ENCODE results near the gene PLPPR2. TPM values are rescaled to one million over a fixed set of nuclear protein-coding genes. Genes with fewer than 3 reads are reported as not detected.

PLPPR2 gene
- total and polyA plus RNA-seq, 3 experiments from 2014 or later, result 1.2 to 2.2 (median 2.1) TPM

GRCh38 chr19:11383706-11384048 lies 28.4 kb downstream of the PLPPR2 start:
- Histone ChIP-seq H3K27ac (ENCODE audit: low read depth, low read length) (peak overlapping the region; percentile 47), H3K36me3 (ENCODE audit: insufficient read depth, low read length) (no peaks in the 10 kb centered on the region), H3K4me3 (ENCODE audit: low read length) (no peak overlapping the region), H3K4me1 (ENCODE audit: insufficient read depth, low read length) (peaks cover 42% of the 10 kb centered on the region), H3K27me3 (ENCODE audit: insufficient read depth, low read length, poor library complexity, severe bottlenecking) (peaks cover 5% of the 10 kb centered on the region), H3K9me3 (ENCODE audit: low read length) (no peaks in the 10 kb centered on the region)
- peaks cover 0 to 3% (median 2%) of the 10 kb centered on the region in 3 donors for H3K36me3 Mint-ChIP-seq
- POLR2A ChIA-PET, result interaction anchor here (0.6 to 2.0 kb wide), 5 partner anchors 9 to 1125 kb away, joined by 3 to 10 read pairs (median 5); partner anchors contain the start of genes ODAD3, PRKCSH and SWSAP1
- H3K4me3 Mint-ChIP-seq, result peak overlapping the region in 2 of 7 donors; percentile 17 to 27
- H3K27ac Mint-ChIP-seq, result peak overlapping the region in 1 of 8 donors; percentile 34
- peaks cover 13 to 15% of the 10 kb centered on the region in 2 donors for H3K27me3 Mint-ChIP-seq
- peaks cover 0 to 3% (median 0%) of the 10 kb centered on the region in 5 donors for H3K9me3 Mint-ChIP-seq
- DNase-seq, result no peak
- CTCF ChIA-PET, result interaction anchor here (0.7 to 4.2 kb wide), 9 partner anchors 10 to 177 kb away, joined by 3 to 21 read pairs (median 6); partner anchors contain the start of genes ODAD3, PRKCSH and SWSAP1
- peaks cover 27 to 43% (median 39%) of the 10 kb centered on the region in 3 donors for H3K4me1 Mint-ChIP-seq

GRCh38 chr19:11384778-11385129 lies 29.5 kb downstream of the PLPPR2 start:
- no peaks in the 10 kb centered on the region for H3K36me3 ChIP-seq (ENCODE audit: insufficient read depth, low read length)
- Mint-ChIP-seq H3K36me3 (peaks cover 0 to 3% (median 2%) of the 10 kb centered on the region in 3 donors), H3K4me3 (peak overlapping the region in 1 of 7 donors; percentile 32), H3K9me3 (peaks cover 0 to 3% (median 0%) of the 10 kb centered on the region in 5 donors), H3K27me3 (peaks cover 13 to 15% of the 10 kb centered on the region in 2 donors), H3K27ac (peak overlapping the region in 2 of 8 donors; percentile 7 to 37), H3K4me1 (peaks cover 26 to 42% (median 37%) of the 10 kb centered on the region in 3 donors)
- H3K27ac ChIP-seq (ENCODE audit: low read depth, low read length), result no peak overlapping the region
- H3K4me3 ChIP-seq (ENCODE audit: low read length), result no peak overlapping the region
- no peak for DNase-seq
- CTCF ChIA-PET, result interaction anchor here (1.5 kb wide), 1 partner anchor 98 kb away, joined by 7 read pairs; no protein-coding TSS in a partner anchor
- POLR2A ChIA-PET, result interaction anchor here (2.0 kb wide), 1 partner anchor 10 kb away, joined by 10 read pairs; the partner anchor contains the start of gene SWSAP1
- H3K9me3 ChIP-seq (ENCODE audit: low read length), result no peaks in the 10 kb centered on the region
- H3K4me1 ChIP-seq (ENCODE audit: insufficient read depth, low read length), result peaks cover 40% of the 10 kb centered on the region
- H3K27me3 ChIP-seq (ENCODE audit: insufficient read depth, low read length, poor library complexity, severe bottlenecking), result peaks cover 5% of the 10 kb centered on the region

DNA sequence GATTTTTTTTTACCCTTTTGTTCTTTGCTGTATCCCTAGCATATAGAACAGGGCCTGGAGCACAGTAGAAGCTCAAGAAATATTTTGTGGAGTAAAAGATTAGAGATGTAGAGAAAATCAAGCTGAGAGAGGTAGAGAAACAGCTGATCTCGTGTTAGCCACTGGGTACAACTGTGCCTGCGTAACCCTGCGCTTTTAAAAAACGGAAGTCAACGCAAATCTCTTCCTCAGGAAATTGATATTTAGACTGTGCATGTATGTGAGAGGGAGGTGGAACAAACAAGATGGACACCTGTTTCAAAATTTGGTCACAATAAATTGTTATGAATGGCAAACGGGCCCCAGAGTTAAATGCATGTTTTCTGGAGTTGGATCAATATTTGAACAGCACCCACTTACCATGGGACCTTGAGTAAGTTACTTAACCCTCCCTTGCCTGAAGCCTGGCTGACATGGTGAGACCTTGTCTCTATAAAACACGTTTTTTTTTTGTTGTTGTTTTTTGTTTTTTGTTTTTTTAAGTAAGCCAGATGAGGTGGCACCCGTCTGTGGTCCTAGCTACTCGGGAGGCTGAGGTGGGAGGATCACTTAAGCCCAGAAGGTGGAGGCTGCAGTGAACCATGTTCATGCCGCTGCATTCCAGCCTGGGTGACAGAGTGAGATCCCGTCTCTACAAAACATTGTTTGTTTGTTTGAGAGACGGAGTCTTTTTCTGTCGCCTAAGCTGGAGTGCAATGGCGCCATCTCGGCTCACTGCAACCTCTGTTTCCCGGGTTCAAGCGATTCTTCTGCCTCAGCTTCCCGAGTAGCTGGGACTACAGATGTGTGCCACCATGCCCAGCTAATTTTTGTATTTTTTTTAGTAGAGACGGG lies 32.2 kb downstream of the PLPPR2 start:
- H3K9me3 Mint-ChIP-seq, result peaks cover 0 to 4% (median 0%) of the 10 kb centered on the region in 5 donors
- H3K4me3 ChIP-seq (ENCODE audit: low read length), result no peak overlapping the region
- peaks cover 5% of the 10 kb centered on the region for H3K27me3 ChIP-seq (ENCODE audit: insufficient read depth, low read length, poor library complexity, severe bottlenecking)
- ChIA-PET POLR2A (no interaction called here), CTCF (no interaction called here)
- no peaks in the 10 kb centered on the region for H3K36me3 ChIP-seq (ENCODE audit: insufficient read depth, low read length)
- H3K4me1 Mint-ChIP-seq, result peaks cover 8 to 21% (median 16%) of the 10 kb centered on the region in 3 donors
- no peak overlapping the region for H3K27ac ChIP-seq (ENCODE audit: low read depth, low read length)
- no peak for DNase-seq
- peaks cover 18% of the 10 kb centered on the region for H3K4me1 ChIP-seq (ENCODE audit: insufficient read depth, low read length)
- H3K36me3 Mint-ChIP-seq, result no peaks in the 10 kb centered on the region
- H3K27ac Mint-ChIP-seq, result peak overlapping the region in 1 of 8 donors; percentile 79
- H3K27me3 Mint-ChIP-seq, result peaks cover 7 to 11% of the 10 kb centered on the region in 2 donors
- H3K4me3 Mint-ChIP-seq, result no peak overlapping the region
- no peaks in the 10 kb centered on the region for H3K9me3 ChIP-seq (ENCODE audit: low read length)

GRCh38 chr19:11390359-11390758 lies 35.1 kb downstream of the PLPPR2 start:
- Histone ChIP-seq H3K36me3 (ENCODE audit: insufficient read depth, low read length) (no peaks in the 10 kb centered on the region), H3K27ac (ENCODE audit: low read depth, low read length) (no peak overlapping the region), H3K9me3 (ENCODE audit: low read length) (no peaks in the 10 kb centered on the region), H3K27me3 (ENCODE audit: insufficient read depth, low read length, poor library complexity, severe bottlenecking) (no peaks in the 10 kb centered on the region), H3K4me1 (ENCODE audit: insufficient read depth, low read length) (peaks cover 5% of the 10 kb centered on the region), H3K4me3 (ENCODE audit: low read length) (no peak overlapping the region)
- ChIA-PET POLR2A (no interaction called here), CTCF (interaction anchor here (2.2 kb wide), 1 partner anchor 9 kb away, joined by 10 read pairs; no protein-coding TSS in a partner anchor)
- no peak overlapping the region for H3K4me3 Mint-ChIP-seq
- H3K27ac Mint-ChIP-seq, result no peak overlapping the region
- H3K27me3 Mint-ChIP-seq, result peaks cover 4 to 7% of the 10 kb centered on the region in 2 donors
- DNase-seq, result no peak
- peaks cover 0 to 4% (median 0%) of the 10 kb centered on the region in 5 donors for H3K9me3 Mint-ChIP-seq
- H3K36me3 Mint-ChIP-seq, result peaks cover 0 to 3% (median 0%) of the 10 kb centered on the region in 3 donors
- H3K4me1 Mint-ChIP-seq, result peaks cover 3 to 7% (median 5%) of the 10 kb centered on the region in 3 donors

- Histone ChIP-seq H3K36me3 (ENCODE audit: insufficient read depth, low read length) (no peaks in the 10 kb centered on the region), H3K27me3 (ENCODE audit: insufficient read depth, low read length, poor library complexity, severe bottlenecking) (no peaks in the 10 kb centered on the region), H3K4me3 (ENCODE audit: low read length) (no peak overlapping the region), H3K9me3 (ENCODE audit: low read length) (no peaks in the 10 kb centered on the region), H3K27ac (ENCODE audit: low read depth, low read length) (no peak overlapping the region), H3K4me1 (ENCODE audit: insufficient read depth, low read length) (peaks cover 5% of the 10 kb centered on the region)
- Mint-ChIP-seq H3K27me3 (peaks cover 6 to 8% of the 10 kb centered on the region in 2 donors), H3K9me3 (peaks cover 0 to 4% (median 0%) of the 10 kb centered on the region in 5 donors), H3K27ac (no peak overlapping the region), H3K4me1 (peaks cover 3 to 7% (median 5%) of the 10 kb centered on the region in 3 donors), H3K4me3 (no peak overlapping the region), H3K36me3 (peaks cover 0 to 4% (median 0%) of the 10 kb centered on the region in 3 donors)
- CTCF ChIA-PET, result interaction anchor here (2.2 kb wide), 1 partner anchor 10 kb away, joined by 10 read pairs; no protein-coding TSS in a partner anchor
- POLR2A ChIA-PET, result interaction anchor here (0.6 kb wide), 1 partner anchor 14 kb away, joined by 4 read pairs; no protein-coding TSS in a partner anchor
- DNase-seq, result no peak
These were observed 35.9 kb downstream of the PLPPR2 start for GRCh38 chr19:11390933-11391680.

DNA sequence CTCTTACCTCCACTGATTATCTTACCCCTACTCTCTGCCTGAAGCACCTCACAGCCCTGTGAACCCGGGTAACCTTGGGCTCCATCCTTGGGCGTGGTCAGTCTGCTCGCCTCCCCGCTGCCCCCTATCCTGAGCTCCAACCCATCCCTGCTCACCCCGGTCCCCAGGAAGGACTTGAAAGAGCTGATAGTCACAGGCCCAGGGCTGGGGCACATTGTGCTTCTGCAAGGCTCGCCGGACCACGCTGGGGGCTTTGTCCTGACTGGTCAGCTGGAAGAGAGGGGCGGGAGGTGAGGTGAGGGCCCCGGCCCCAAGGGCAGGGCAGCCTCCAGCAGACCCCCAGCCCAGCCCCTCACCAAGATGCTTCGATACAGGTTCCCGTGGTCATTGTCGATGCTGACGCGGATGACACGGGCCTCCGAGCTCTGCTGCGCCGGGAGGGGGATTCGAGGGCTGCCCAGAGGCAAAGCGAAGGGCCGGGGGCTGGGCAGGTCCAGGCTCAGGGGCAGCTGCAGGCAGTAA lies 41.9 kb downstream of the PLPPR2 start:
- H3K4me1 Mint-ChIP-seq, result no peaks in the 10 kb centered on the region
- Histone ChIP-seq H3K4me3 (ENCODE audit: low read length) (no peak overlapping the region), H3K27ac (ENCODE audit: low read depth, low read length) (no peak overlapping the region), H3K27me3 (ENCODE audit: insufficient read depth, low read length, poor library complexity, severe bottlenecking) (no peaks in the 10 kb centered on the region), H3K36me3 (ENCODE audit: insufficient read depth, low read length) (no peaks in the 10 kb centered on the region), H3K4me1 (ENCODE audit: insufficient read depth, low read length) (no peaks in the 10 kb centered on the region), H3K9me3 (ENCODE audit: low read length) (no peaks in the 10 kb centered on the region)
- ChIA-PET POLR2A (no interaction called here), CTCF (interaction anchor here (2.1 kb wide), 1 partner anchor 16 kb away, joined by 6 read pairs; no protein-coding TSS in a partner anchor)
- H3K36me3 Mint-ChIP-seq, result peaks cover 0 to 4% (median 2%) of the 10 kb centered on the region in 3 donors
- H3K27ac Mint-ChIP-seq, result no peak overlapping the region
- H3K4me3 Mint-ChIP-seq, result no peak overlapping the region
- no peak for DNase-seq
- peaks cover 0 to 2% (median 0%) of the 10 kb centered on the region in 5 donors for H3K9me3 Mint-ChIP-seq
- peaks cover 16 to 21% of the 10 kb centered on the region in 2 donors for H3K27me3 Mint-ChIP-seq

DNA sequence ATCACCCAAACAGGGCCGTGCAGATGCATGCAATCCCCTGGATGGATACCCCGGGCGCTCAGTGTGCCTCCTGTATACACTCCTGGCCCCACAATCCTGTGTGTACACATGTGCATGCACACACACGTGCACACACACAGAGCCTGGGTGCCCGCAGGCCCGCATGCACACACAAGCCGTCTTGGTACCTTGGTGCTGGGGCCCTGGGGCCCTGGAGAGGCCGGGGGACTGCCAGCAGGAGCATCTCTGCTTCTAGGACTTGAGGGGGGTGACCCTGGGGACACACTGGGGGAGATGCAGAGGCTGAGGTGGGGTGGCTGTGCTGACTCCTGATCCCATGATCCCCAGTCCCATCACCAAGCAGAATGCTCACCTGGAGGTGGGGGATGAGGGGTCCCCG lies 44.4 kb downstream of the PLPPR2 start:
- H3K9me3 Mint-ChIP-seq, result no peaks in the 10 kb centered on the region

More for the DNA sequence above, 44.4 kb downstream of the PLPPR2 start:
- Histone ChIP-seq H3K27ac (ENCODE audit: low read depth, low read length) (no peak overlapping the region), H3K9me3 (ENCODE audit: low read length) (no peaks in the 10 kb centered on the region), H3K27me3 (ENCODE audit: insufficient read depth, low read length, poor library complexity, severe bottlenecking) (no peaks in the 10 kb centered on the region), H3K4me1 (ENCODE audit: insufficient read depth, low read length) (no peaks in the 10 kb centered on the region), H3K4me3 (ENCODE audit: low read length) (no peak overlapping the region), H3K36me3 (ENCODE audit: insufficient read depth, low read length) (no peaks in the 10 kb centered on the region)
- Mint-ChIP-seq H3K27me3 (peaks cover 9 to 21% of the 10 kb centered on the region in 2 donors), H3K36me3 (peaks cover 0 to 4% (median 2%) of the 10 kb centered on the region in 3 donors), H3K4me3 (no peak overlapping the region), H3K4me1 (no peaks in the 10 kb centered on the region), H3K27ac (no peak overlapping the region)
- no peak for DNase-seq
- POLR2A ChIA-PET, result no interaction called here
- CTCF ChIA-PET, result no interaction called here
